ENCODE measurements around the gene RGS6. TPM values are rescaled to one million over a fixed set of nuclear protein-coding genes. Genes with fewer than 3 reads are reported as not detected.

RGS6 gene
- total and polyA plus RNA-seq, 2 donors (not counting 1 experiment from before 2014, with no cell fraction given), result not detected

GRCh38 chr14:72544615-72545387 is 612.6 kb downstream of the RGS6 start:
- Histone ChIP-seq H4K20me1 (ENCODE audit: control insufficient read depth, extremely low read depth, insufficient read depth, low read length) (no peaks in the 10 kb centered on the region), H3K79me2 (ENCODE audit: control insufficient read depth, insufficient read depth, low read length) (no peaks in the 10 kb centered on the region), H3K9ac (ENCODE audit: insufficient read depth, low read length) (no peak overlapping the region), H3K4me2 (ENCODE audit: extremely low read depth, insufficient read depth, low read length) (no peak overlapping the region), H3K27me3 (ENCODE audit: control insufficient read depth, insufficient read depth, low read length) (peaks cover 3% of the 10 kb centered on the region), H3K9me3 (ENCODE audit: control insufficient read depth, insufficient read depth, low read depth, low read length) (no peaks in the 10 kb centered on the region), H3K36me3 (ENCODE audit: control insufficient read depth, insufficient read depth, low read length) (no peaks in the 10 kb centered on the region), H3K4me1 (ENCODE audit: control insufficient read depth, extremely low read depth, insufficient read depth, low read length) (no peaks in the 10 kb centered on the region), H3K27ac (ENCODE audit: insufficient read depth, low read length) (no peak overlapping the region), H2AFZ (ENCODE audit: low read length) (no peak overlapping the region), H3K4me3 (replicated peaks in 1 of 4; ENCODE audit: control extremely low read depth in 1 of 4, insufficient read depth in 1 of 4, low read depth in 3 of 4, low read length in 4 of 4) (no peak overlapping the region)
- TF ChIP-seq EZH2 (IDR thresholded peaks at IDR 0.05; ENCODE audit: low read length, missing control alignments) (no peak), CTCF (conservative IDR thresholded peaks at IDR 0.05 in 1 of 2, IDR thresholded peaks at IDR 0.05 in 1 of 2; ENCODE audit: low read depth in 1 of 2, low read length in 2 of 2) (no peak)
- peak in 1 of 2 donors; percentile 43 for DNase-seq (ENCODE audit: low read depth in 2 of 2)

DNA sequence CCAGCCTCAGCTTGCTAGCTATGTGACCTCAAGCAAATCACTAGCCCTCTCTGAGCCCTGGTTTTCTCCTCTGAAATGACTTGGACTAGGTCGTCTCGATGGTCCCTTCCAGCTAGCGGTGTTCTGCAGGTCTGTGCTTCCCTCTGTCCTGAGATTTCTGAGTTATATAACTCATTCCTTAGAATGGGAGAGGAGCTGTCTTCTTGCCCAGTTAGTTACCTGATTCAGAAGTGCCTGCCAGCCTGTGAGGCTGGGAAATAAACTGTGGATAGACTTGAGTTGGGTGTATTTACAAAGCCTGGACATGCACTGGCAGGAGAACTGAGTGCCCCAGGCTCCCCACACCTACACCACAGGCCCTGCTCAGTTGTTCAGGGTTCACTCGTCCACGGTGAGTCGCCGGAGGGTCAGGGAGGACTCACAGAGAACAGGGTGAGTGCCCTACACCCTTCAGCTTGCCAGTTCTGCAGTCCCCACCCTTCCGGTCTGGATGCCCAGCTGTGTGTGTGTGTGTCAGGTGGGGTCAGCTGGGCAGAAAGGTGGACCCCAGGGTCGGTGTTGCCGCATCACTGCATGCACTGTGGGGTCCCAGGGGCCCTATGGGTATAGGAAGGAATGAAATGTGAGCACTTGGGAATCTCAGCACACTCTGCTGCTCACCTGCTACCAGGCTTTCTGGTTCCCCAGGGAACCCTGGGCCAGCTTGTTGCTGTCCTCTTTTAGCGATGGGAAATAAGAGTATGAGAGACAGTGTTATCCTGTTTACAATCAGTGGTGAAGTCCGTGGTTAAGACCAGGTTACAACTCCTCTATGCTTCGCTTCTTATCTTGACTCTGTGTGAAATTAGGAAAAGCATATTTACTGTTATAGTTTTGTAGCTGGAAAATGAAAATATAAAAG is 613.4 kb downstream of the RGS6 start:
- TF ChIP-seq CTCF (conservative IDR thresholded peaks at IDR 0.05 in 1 of 2, IDR thresholded peaks at IDR 0.05 in 1 of 2; ENCODE audit: low read depth in 1 of 2, low read length in 2 of 2) (no peak), EZH2 (IDR thresholded peaks at IDR 0.05; ENCODE audit: low read length, missing control alignments) (no peak)
- Histone ChIP-seq H3K27ac (ENCODE audit: insufficient read depth, low read length) (no peak overlapping the region), H3K36me3 (ENCODE audit: control insufficient read depth, insufficient read depth, low read length) (no peaks in the 10 kb centered on the region), H3K9me3 (ENCODE audit: control insufficient read depth, insufficient read depth, low read depth, low read length) (no peaks in the 10 kb centered on the region), H3K9ac (ENCODE audit: insufficient read depth, low read length) (no peak overlapping the region), H3K79me2 (ENCODE audit: control insufficient read depth, insufficient read depth, low read length) (no peaks in the 10 kb centered on the region), H4K20me1 (ENCODE audit: control insufficient read depth, extremely low read depth, insufficient read depth, low read length) (no peaks in the 10 kb centered on the region), H3K4me1 (ENCODE audit: control insufficient read depth, extremely low read depth, insufficient read depth, low read length) (no peaks in the 10 kb centered on the region), H2AFZ (ENCODE audit: low read length) (no peak overlapping the region), H3K4me2 (ENCODE audit: extremely low read depth, insufficient read depth, low read length) (no peak overlapping the region), H3K27me3 (ENCODE audit: control insufficient read depth, insufficient read depth, low read length) (peaks cover 3% of the 10 kb centered on the region), H3K4me3 (replicated peaks in 1 of 4; ENCODE audit: control extremely low read depth in 1 of 4, insufficient read depth in 1 of 4, low read depth in 3 of 4, low read length in 4 of 4) (no peak overlapping the region)
- DNase-seq (ENCODE audit: low read depth in 2 of 2), result peak in 1 of 2 donors; percentile 15

GRCh38 chr14:72546344-72547016 is 614.3 kb downstream of the RGS6 start:
- Histone ChIP-seq H3K9me3 (ENCODE audit: control insufficient read depth, insufficient read depth, low read depth, low read length) (no peaks in the 10 kb centered on the region), H3K79me2 (ENCODE audit: control insufficient read depth, insufficient read depth, low read length) (no peaks in the 10 kb centered on the region), H3K27ac (ENCODE audit: insufficient read depth, low read length) (no peak overlapping the region), H2AFZ (ENCODE audit: low read length) (no peak overlapping the region), H3K4me3 (replicated peaks in 1 of 4; ENCODE audit: control extremely low read depth in 1 of 4, insufficient read depth in 1 of 4, low read depth in 3 of 4, low read length in 4 of 4) (no peak overlapping the region), H3K4me2 (ENCODE audit: extremely low read depth, insufficient read depth, low read length) (no peak overlapping the region), H3K27me3 (ENCODE audit: control insufficient read depth, insufficient read depth, low read length) (peaks cover 3% of the 10 kb centered on the region), H4K20me1 (ENCODE audit: control insufficient read depth, extremely low read depth, insufficient read depth, low read length) (no peaks in the 10 kb centered on the region), H3K36me3 (ENCODE audit: control insufficient read depth, insufficient read depth, low read length) (no peaks in the 10 kb centered on the region), H3K9ac (ENCODE audit: insufficient read depth, low read length) (no peak overlapping the region), H3K4me1 (ENCODE audit: control insufficient read depth, extremely low read depth, insufficient read depth, low read length) (no peaks in the 10 kb centered on the region)
- DNase-seq (ENCODE audit: low read depth in 2 of 2), result no peak
- no peak for TF ChIP-seq CTCF (conservative IDR thresholded peaks at IDR 0.05 in 1 of 2, IDR thresholded peaks at IDR 0.05 in 1 of 2; ENCODE audit: low read depth in 1 of 2, low read length in 2 of 2)
- no peak for TF ChIP-seq EZH2 (IDR thresholded peaks at IDR 0.05; ENCODE audit: low read length, missing control alignments)

All from fibroblast of lung (primary cell).